DOHH2 (cell line): ENCODE data around the gene IKBIP.

ENCODE experiments used
- EZH2phosphoT487 ChIP-seq: fragments of 200-600 bp; sonication (generic); IDR thresholded peaks from 2 replicates; pipeline ENCODE4 v1.6.1; 2017; ENCODE audit warnings: borderline replicate concordance, mild to moderate bottlenecking, antibody characterized with exemption, low read length, moderate library complexity, mixed read lengths
- TF ChIP-seq, protein P1 (sequence below): fragments of 200-600 bp; sonication (generic); IDR thresholded peaks from one replicate; pipeline ENCODE4 v1.5.1; 2014; ENCODE audit warnings: antibody characterized with exemption, mild to moderate bottlenecking, low read depth, low read length; ENCODE audit not compliant: poor library complexity, severe bottlenecking

GRCh38 chr12:98678236-98678945 lies 33.8 kb upstream of the IKBIP start:
- TF ChIP-seq, protein P1, sequence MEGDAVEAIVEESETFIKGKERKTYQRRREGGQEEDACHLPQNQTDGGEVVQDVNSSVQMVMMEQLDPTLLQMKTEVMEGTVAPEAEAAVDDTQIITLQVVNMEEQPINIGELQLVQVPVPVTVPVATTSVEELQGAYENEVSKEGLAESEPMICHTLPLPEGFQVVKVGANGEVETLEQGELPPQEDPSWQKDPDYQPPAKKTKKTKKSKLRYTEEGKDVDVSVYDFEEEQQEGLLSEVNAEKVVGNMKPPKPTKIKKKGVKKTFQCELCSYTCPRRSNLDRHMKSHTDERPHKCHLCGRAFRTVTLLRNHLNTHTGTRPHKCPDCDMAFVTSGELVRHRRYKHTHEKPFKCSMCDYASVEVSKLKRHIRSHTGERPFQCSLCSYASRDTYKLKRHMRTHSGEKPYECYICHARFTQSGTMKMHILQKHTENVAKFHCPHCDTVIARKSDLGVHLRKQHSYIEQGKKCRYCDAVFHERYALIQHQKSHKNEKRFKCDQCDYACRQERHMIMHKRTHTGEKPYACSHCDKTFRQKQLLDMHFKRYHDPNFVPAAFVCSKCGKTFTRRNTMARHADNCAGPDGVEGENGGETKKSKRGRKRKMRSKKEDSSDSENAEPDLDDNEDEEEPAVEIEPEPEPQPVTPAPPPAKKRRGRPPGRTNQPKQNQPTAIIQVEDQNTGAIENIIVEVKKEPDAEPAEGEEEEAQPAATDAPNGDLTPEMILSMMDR, result no peak
- TF ChIP-seq EZH2phosphoT487, result no peak
